Inflammatory macrophage (primary cell): ENCODE results near the gene CCDC180.
"Not testable (repeated sequence)": the region's sequence is repeated elsewhere in the genome, so short reads cannot be mapped to it uniquely, and the experiment has no call there.

Source experiments
- DNase-seq, 2 donors: peaks; one replicate each; pipeline ENCODE4 v3.0.0-alpha.2; 2020 to 2022

CCDC180 gene

GRCh38 chr9:97311798-97312500 lies 4.5 kb downstream of the CCDC180 start:
- DNase-seq = no peak

- DNase-seq = no peak
Observed at GRCh38 chr9:97312556-97312955, 5.1 kb downstream of the CCDC180 start.

- DNase-seq = no peak
Observed at GRCh38 chr9:97313243-97313642, 5.8 kb downstream of the CCDC180 start.

- no peak for DNase-seq
Observed at GRCh38 chr9:97313746-97314145, 6.3 kb downstream of the CCDC180 start.

- no peak for DNase-seq
Observed at GRCh38 chr9:97314503-97314902, 7.0 kb downstream of the CCDC180 start.

- DNase-seq = no peak
Observed at GRCh38 chr9:97315550-97315949, 8.1 kb downstream of the CCDC180 start.

GRCh38 chr9:97316904-97317303 lies 9.4 kb downstream of the CCDC180 start:
- DNase-seq = no peak

- DNase-seq = no peak
Observed at GRCh38 chr9:97318433-97318832, 11.0 kb downstream of the CCDC180 start.

- no peak for DNase-seq
Observed at GRCh38 chr9:97319395-97319794, 11.9 kb downstream of the CCDC180 start.

- no peak for DNase-seq
Observed at GRCh38 chr9:97320080-97320642, 12.7 kb downstream of the CCDC180 start.

- no peak for DNase-seq
Observed at GRCh38 chr9:97321251-97321650, 13.8 kb downstream of the CCDC180 start.

GRCh38 chr9:97321691-97322090 lies 14.2 kb downstream of the CCDC180 start:
- DNase-seq = no peak

- DNase-seq = no peak
Observed at GRCh38 chr9:97322105-97322504, 14.6 kb downstream of the CCDC180 start.

GRCh38 chr9:97324954-97325353 lies 17.5 kb downstream of the CCDC180 start:
- no peak for DNase-seq

- DNase-seq = no peak
Observed at GRCh38 chr9:97327562-97327961, 20.1 kb downstream of the CCDC180 start.

GRCh38 chr9:97332993-97333392 lies 25.5 kb downstream of the CCDC180 start:
- no peak for DNase-seq

GRCh38 chr9:97335622-97336021 lies 28.2 kb downstream of the CCDC180 start:
- DNase-seq = not testable (repeated sequence)

- no peak for DNase-seq
Observed at GRCh38 chr9:97348871-97349270, 41.4 kb downstream of the CCDC180 start.

GRCh38 chr9:97349400-97349799 lies 41.9 kb downstream of the CCDC180 start:
- no peak for DNase-seq

GRCh38 chr9:97354637-97355036 lies 47.2 kb downstream of the CCDC180 start:
- DNase-seq = no peak

- no peak for DNase-seq
Observed at GRCh38 chr9:97357056-97357455, 49.6 kb downstream of the CCDC180 start.
